Measurements from ENCODE around the gene SCN5A. TPM values are rescaled to one million over a fixed set of nuclear protein-coding genes. Genes with fewer than 3 reads are reported as not detected.

The SCN5A gene
- total RNA-seq, 1 experiment from 2014 or later = 13.6 TPM

- Mint-ChIP-seq H3K27ac (no peak overlapping the region; the same call in 1 of the 2 replicates), H3K4me3 (no peak overlapping the region), H3K9me3 (peaks cover 21% of the 10 kb centered on the region), H3K36me3 (peaks cover 20% of the 10 kb centered on the region), H3K4me1 (peaks cover 28% of the 10 kb centered on the region), H3K27me3 (ENCODE audit: low read depth) (peaks cover 3% of the 10 kb centered on the region; the same call in 1 of the 2 replicates)
- ChIA-PET CTCF (interaction anchor here (0.9 to 1.9 kb wide), 5 partner anchors 8 to 125 kb away, joined by 3 to 10 read pairs (median 5); no protein-coding TSS in a partner anchor), POLR2A (no interaction called here)
- peak; percentile 71 for ATAC-seq
- no peak for DNase-seq (ENCODE audit: low spot score)
- TF ChIP-seq RORB (CRISPR knock-in tag; IDR thresholded peaks at IDR 0.05) (no peak), TEAD1 (CRISPR knock-in tag; IDR thresholded peaks at IDR 0.05) (0 out of 2 replicates have a peak, but pooled peaks have one; percentile 21)
Observed at GRCh38 chr3:38536671-38537070, 112.8 kb downstream of the SCN5A start.

- POLR2A ChIA-PET = no interaction called here
- Mint-ChIP-seq H3K36me3 (peaks cover 20% of the 10 kb centered on the region), H3K9me3 (peaks cover 21% of the 10 kb centered on the region), H3K27me3 (ENCODE audit: low read depth) (peaks cover 3% of the 10 kb centered on the region; the same call in 1 of the 2 replicates), H3K27ac (no peak overlapping the region), H3K4me3 (no peak overlapping the region), H3K4me1 (peaks cover 34% of the 10 kb centered on the region)
- ATAC-seq (no peak), DNase-seq (ENCODE audit: low spot score) (no peak)
- TF ChIP-seq ZNF416 (CRISPR knock-in tag; IDR thresholded peaks at IDR 0.05) = no peak
- TF ChIP-seq FOXP1 (CRISPR knock-in tag; IDR thresholded peaks at IDR 0.05; ENCODE audit: borderline replicate concordance) = no peak
- no peak for TF ChIP-seq NR2C2 (CRISPR knock-in tag; IDR thresholded peaks at IDR 0.05)
- TF ChIP-seq KAT7 (CRISPR knock-in tag; IDR thresholded peaks at IDR 0.05; ENCODE audit: borderline replicate concordance) = no peak
- TF ChIP-seq ATF1 (CRISPR knock-in tag; IDR thresholded peaks at IDR 0.05) = no peak
- TF ChIP-seq FOXJ3 (CRISPR knock-in tag; IDR thresholded peaks at IDR 0.05; ENCODE audit: borderline replicate concordance) = no peak
- no peak for TF ChIP-seq MXD4 (CRISPR knock-in tag; IDR thresholded peaks at IDR 0.05; ENCODE audit: borderline replicate concordance)
- no peak for TF ChIP-seq ZNF281 (CRISPR knock-in tag; IDR thresholded peaks at IDR 0.05)
- TF ChIP-seq MLX (CRISPR knock-in tag; IDR thresholded peaks at IDR 0.05) = no peak
- CTCF ChIA-PET = interaction anchor here (0.9 to 1.2 kb wide), 3 partner anchors 13 to 121 kb away, joined by 3 to 4 read pairs (median 4); no protein-coding TSS in a partner anchor
Observed at GRCh38 chr3:38534604-38535003, 114.9 kb downstream of the SCN5A start.

GRCh38 chr3:38534180-38534579 is 115.3 kb downstream of the SCN5A start:
- Mint-ChIP-seq H3K36me3 (peaks cover 20% of the 10 kb centered on the region), H3K4me1 (peaks cover 34% of the 10 kb centered on the region), H3K9me3 (peaks cover 21% of the 10 kb centered on the region), H3K4me3 (no peak overlapping the region), H3K27ac (no peak overlapping the region), H3K27me3 (ENCODE audit: low read depth) (peaks cover 3% of the 10 kb centered on the region; the same call in 1 of the 2 replicates)
- CTCF ChIA-PET = interaction anchor here (0.9 to 1.2 kb wide), 3 partner anchors 13 to 121 kb away, joined by 3 to 4 read pairs (median 4); no protein-coding TSS in a partner anchor
- ATAC-seq (no peak), DNase-seq (ENCODE audit: low spot score) (no peak)
- POLR2A ChIA-PET = no interaction called here
- TF ChIP-seq ARID4B (CRISPR knock-in tag; IDR thresholded peaks at IDR 0.05; ENCODE audit: borderline replicate concordance) (no peak), FOXP1 (CRISPR knock-in tag; IDR thresholded peaks at IDR 0.05; ENCODE audit: borderline replicate concordance) (no peak), ZBTB21 (CRISPR knock-in tag; IDR thresholded peaks at IDR 0.05; ENCODE audit: borderline replicate concordance) (no peak), ZNF121 (CRISPR knock-in tag; IDR thresholded peaks at IDR 0.05) (no peak), RELA (CRISPR knock-in tag; IDR thresholded peaks at IDR 0.05; ENCODE audit: borderline replicate concordance) (no peak), ZNF317 (CRISPR knock-in tag; IDR thresholded peaks at IDR 0.05; ENCODE audit: borderline replicate concordance, low read depth) (no peak), NR3C1 (CRISPR knock-in tag; conservative IDR thresholded peaks at IDR 0.05; ENCODE audit: low read depth) (no peak), SMAD3 (CRISPR knock-in tag; IDR thresholded peaks at IDR 0.05; ENCODE audit: borderline replicate concordance) (no peak), ATF1 (CRISPR knock-in tag; IDR thresholded peaks at IDR 0.05) (no peak), AFF4 (CRISPR knock-in tag; IDR thresholded peaks at IDR 0.05; ENCODE audit: borderline replicate concordance) (no peak), SOX15 (CRISPR knock-in tag; IDR thresholded peaks at IDR 0.05) (no peak), GABPB1 (CRISPR knock-in tag; IDR thresholded peaks at IDR 0.05) (no peak)

All from WTC11 (cell line).